Heart left ventricle (tissue), 13 donors: Measurements from ENCODE around the gene PHACTR3.

Experiments used
- POLR2A ChIP-seq, 2 donors: fragments of 450-650 bp; IDR thresholded peaks; one replicate each; pipeline ENCODE4 v1.6.1; 2017; ENCODE audit warnings: antibody characterized with exemption in 2 of 2, mild to moderate bottlenecking in 2 of 2, moderate library complexity in 2 of 2
- TF ChIP-seq, protein P1 (sequence below), 12 donors: fragments of 200-600 bp; sonication (generic) in 4 of 12; IDR thresholded peaks; one replicate each; pipeline versions ENCODE4 v1.5.0 to v1.8.0; 2018 to 2022; ENCODE audit warnings: antibody characterized with exemption in 12 of 12, mild to moderate bottlenecking in 5 of 12
- donor health status: ischemic (EF 13 %, LVEDD 7.1; RV severe dilation, severe dysfunction).
- donor health status: DM: no; HTN: yes; CAD: no.
- donor health status: DM: no; HTN: no; CAD: no.
- donor health status: ischemic (EF 25% LVEDD 6.9; RV normal size, moderate dysfunction).
- donor health status: ischemic (EF 25% LVEDD 5.7; RV mildly dilated, moderate dysfunction).
- donor health status: ischemic (EF 35%, LVEDD 5.7; RV mildly dilated, moderate dysfunction).
- donor health status: nonischemic (EF 11% LVEDD 7.7; RV severe dilation, severe dysfunction).
- donor health status: DM: yes; HTN: yes; CAD: no.
- donor health status: PGD.
- donor health status: ischemic (EF 29% LVEDD 5.4; RV normal size, mild dysfunction).
- donor health status: nonischemic (EF 23%, LVEDD 6.1; RV moderate dilation, normal function).

GRCh38 chr20:59599941-59600340, 4.4 kb upstream of the PHACTR3 start:
- TF ChIP-seq, protein P1, sequence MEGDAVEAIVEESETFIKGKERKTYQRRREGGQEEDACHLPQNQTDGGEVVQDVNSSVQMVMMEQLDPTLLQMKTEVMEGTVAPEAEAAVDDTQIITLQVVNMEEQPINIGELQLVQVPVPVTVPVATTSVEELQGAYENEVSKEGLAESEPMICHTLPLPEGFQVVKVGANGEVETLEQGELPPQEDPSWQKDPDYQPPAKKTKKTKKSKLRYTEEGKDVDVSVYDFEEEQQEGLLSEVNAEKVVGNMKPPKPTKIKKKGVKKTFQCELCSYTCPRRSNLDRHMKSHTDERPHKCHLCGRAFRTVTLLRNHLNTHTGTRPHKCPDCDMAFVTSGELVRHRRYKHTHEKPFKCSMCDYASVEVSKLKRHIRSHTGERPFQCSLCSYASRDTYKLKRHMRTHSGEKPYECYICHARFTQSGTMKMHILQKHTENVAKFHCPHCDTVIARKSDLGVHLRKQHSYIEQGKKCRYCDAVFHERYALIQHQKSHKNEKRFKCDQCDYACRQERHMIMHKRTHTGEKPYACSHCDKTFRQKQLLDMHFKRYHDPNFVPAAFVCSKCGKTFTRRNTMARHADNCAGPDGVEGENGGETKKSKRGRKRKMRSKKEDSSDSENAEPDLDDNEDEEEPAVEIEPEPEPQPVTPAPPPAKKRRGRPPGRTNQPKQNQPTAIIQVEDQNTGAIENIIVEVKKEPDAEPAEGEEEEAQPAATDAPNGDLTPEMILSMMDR (IDR thresholded peaks at IDR 0.05), result no peak
- no peak for TF ChIP-seq POLR2A (IDR thresholded peaks at IDR 0.05)
